GM21367 (cell line): ENCODE data around the gene JAZF1.
"Not testable (repeated sequence)": the region's sequence is repeated elsewhere in the genome, so short reads cannot be mapped to it uniquely, and the experiment has no call there.

ENCODE experiments used
- ATAC-seq: cut with Tn5 transposase; IDR thresholded peaks from one replicate; pipeline ENCODE4 v1.9.1; 2021; ENCODE audit not compliant: unreplicated experiment

JAZF1 gene

GRCh38 chr7:27889800-27890199 is 290.8 kb downstream of the JAZF1 start:
- no peak for ATAC-seq

GRCh38 chr7:27888736-27889135 is 291.9 kb downstream of the JAZF1 start:
- ATAC-seq = no peak

GRCh38 chr7:27886710-27887109 is 293.9 kb downstream of the JAZF1 start:
- ATAC-seq = not testable (repeated sequence)

GRCh38 chr7:27885652-27886051 is 294.9 kb downstream of the JAZF1 start:
- no peak for ATAC-seq

DNA sequence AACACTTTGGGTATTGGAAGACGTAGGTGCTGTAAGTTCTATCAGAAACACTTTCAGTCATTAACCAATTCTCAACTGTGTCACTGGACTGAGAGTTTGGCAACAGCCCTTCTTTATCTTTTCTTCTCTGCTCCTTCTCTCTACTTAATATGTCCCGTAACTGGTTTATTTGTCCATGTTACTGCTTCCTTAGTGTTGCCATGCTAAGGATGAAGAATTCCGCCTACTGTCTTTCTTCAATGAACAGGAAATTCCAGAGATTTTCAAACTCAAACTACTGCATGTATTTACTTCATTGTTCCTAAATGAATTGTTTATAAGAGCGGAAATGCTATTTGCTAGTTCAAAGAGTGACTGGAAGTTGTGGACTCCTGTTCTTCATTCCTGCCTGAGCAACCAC is 296.9 kb downstream of the JAZF1 start:
- no peak for ATAC-seq

DNA sequence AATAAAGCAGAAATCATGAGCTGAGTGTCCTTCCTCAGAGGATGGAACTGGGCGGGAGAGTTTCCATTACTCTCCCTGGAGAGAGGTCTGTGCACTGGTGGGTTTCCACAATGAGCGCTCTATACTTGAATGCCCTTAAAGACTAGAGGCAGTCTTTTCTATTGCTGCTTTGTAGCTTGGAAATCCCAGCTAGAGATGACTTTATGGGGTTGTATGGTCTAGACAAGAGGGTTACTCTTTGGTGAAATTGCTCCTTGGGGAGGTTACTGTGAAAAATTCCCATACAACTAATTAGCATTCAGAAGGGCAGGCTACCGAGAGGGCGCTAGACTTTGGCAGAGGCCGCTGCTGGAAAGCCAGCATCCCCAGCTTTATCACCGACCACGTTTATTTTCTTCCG is 303.8 kb downstream of the JAZF1 start:
- no peak for ATAC-seq

DNA sequence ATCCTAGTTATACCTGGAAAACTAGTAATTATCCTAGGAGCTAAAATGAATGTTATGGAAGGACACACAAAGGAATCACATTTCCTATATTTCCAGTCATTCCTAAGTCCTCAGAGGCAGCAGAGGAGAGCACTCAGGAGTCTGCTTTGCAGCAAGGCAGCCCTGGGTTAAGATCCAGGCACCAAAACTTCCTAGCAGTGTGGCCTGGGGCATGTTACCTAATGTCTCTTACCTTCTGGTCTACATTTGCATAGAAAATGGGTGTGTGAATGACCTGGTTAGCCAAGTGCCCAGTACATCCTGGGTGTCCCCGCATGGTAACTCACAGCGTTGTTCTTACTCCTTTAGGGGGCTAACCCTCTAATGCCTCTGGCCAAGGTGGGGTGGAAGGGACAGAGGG is 304.8 kb downstream of the JAZF1 start:
- no peak for ATAC-seq

DNA sequence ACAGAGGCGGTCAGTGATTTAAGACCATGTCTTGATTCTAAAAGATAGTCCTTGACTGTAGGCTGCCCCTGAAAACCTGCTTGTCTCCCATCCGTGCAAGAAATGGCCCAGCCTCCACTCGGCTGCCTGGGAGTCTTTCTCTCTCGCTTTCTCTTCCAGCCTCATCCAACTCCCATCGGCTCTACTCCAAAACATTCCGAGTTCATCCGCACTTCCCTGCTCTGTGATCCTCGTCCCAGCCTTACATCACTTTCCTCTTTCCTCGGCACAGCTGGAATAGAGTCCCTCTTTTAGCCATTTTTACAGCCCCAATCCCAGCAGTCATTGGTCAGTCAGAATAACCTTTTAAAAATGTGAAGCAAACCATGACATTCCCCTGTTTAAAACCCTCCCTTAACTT is 305.5 kb downstream of the JAZF1 start:
- no peak for ATAC-seq

- ATAC-seq = no peak
Measured at GRCh38 chr7:27873981-27874957, 306.3 kb downstream of the JAZF1 start.

- ATAC-seq = no peak
Measured at GRCh38 chr7:27872356-27873275, 308.0 kb downstream of the JAZF1 start.

DNA sequence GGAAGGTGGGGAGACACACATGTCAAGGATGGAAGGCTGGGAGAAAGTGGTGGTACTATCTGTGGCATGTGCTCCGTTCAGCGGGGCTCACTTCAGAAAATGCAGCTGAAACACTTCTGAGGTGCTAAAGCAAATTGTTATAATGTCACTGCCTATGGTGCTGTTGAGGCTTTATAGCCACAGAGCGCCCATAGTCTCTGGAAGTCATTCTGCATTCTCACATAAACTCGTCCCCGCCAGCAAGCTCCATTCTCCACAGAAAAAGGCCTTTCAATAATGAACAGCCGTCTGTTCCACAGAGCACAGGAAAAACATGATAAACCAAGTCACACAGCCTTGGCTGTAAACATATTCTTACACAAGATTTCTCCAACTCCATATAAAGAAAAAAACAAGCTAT is 308.7 kb downstream of the JAZF1 start:
- no peak for ATAC-seq

- no peak for ATAC-seq
Measured at GRCh38 chr7:27871086-27871485, 309.5 kb downstream of the JAZF1 start.

- no peak for ATAC-seq
Measured at GRCh38 chr7:27870595-27870994, 310.0 kb downstream of the JAZF1 start.

- no peak for ATAC-seq
Measured at GRCh38 chr7:27869056-27869455, 311.5 kb downstream of the JAZF1 start.

GRCh38 chr7:27868131-27868550 is 312.5 kb downstream of the JAZF1 start:
- ATAC-seq = no peak

GRCh38 chr7:27866828-27867672 is 313.5 kb downstream of the JAZF1 start:
- no peak for ATAC-seq

DNA sequence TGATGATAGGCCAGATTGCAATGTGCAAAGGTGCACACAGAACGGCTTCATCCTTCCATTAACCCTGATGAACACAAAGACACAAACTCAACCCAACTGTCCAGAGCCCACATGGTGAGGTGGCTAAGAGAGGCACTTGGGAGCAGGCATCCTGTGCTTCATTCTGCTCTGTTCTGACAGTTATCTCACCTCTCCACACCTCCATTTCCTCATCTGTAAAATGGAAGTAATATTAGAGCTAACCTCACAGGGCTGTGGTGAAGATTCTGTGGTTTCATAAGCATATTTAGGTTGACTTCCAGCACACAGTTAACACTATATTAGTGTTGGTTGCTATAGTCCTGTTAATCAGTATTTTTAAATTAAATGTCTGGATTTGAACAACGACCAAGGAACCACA is 314.3 kb downstream of the JAZF1 start:
- ATAC-seq = no peak

GRCh38 chr7:27863880-27864279 is 316.7 kb downstream of the JAZF1 start:
- no peak for ATAC-seq

DNA sequence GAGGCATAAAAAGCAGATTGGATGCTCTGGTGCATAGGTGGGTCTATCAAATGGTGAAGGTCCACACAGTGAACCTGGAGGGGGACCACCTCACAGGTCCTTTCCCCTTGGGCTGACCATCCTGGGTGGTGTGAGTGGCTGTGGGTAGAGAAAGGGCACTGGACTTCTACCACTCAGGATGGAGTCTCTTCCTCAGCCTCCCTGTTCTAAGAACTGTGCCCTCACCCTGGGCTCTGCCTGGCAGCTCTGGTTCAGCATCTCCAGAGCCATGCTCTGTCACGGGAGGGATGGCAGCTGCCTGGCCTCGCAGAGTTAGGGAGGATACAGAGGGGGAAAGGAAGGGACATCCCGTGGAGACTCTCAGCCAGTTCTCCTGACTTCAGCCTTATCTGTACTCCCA is 318.8 kb downstream of the JAZF1 start:
- ATAC-seq = no peak

DNA sequence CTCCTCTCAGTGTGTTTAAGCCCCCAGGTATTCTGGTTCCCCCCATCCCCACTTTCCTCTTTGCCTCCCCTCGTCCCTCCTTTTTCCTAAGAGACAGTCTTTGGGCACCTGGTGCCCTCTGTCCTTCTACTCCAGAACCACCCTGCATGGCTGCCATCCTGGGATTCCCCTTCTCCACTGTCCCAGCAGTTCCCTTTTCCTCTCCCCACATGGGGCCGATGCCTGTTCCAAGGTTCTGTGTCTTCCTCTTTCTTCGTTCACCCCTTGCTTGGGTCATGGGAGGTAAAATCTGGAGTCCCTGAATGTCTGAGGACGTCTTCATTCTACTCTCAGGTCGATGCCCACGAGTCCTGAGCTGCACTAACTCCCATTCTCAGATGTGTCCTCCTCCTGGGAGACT is 319.8 kb downstream of the JAZF1 start:
- ATAC-seq = no peak
